Stomach (tissue), 9 donors: ENCODE results near the gene PTPRN. TPM values are rescaled to one million over a fixed set of nuclear protein-coding genes. Genes with fewer than 3 reads are reported as not detected.
A peak's percentile ranks its signal among the peaks of the same experiment; 100 is the strongest.

Experiments used
- DNase-seq, 2 donors: peaks; one replicate each; pipeline versions ENCODE4 v3.0.0 to v3.0.0-alpha.2; 2013 to 2019
- H3K27ac ChIP-seq, 5 donors: fragments of 200-600 bp in 4 of 5; sonication (generic) in 4 of 5; one replicate each; pipeline ENCODE4 v1.5.1; 2013 to 2019; ENCODE audit warnings: mild to moderate bottlenecking in 1 of 5, moderate library complexity in 1 of 5
- H3K27me3 ChIP-seq, 3 donors: fragments of 200-600 bp; sonication (generic); one replicate each; pipeline ENCODE4 v1.5.1; 2017 to 2019; ENCODE audit warnings: mixed run types in 1 of 3
- H3K36me3 ChIP-seq, 4 donors: fragments of 200-600 bp; sonication (generic); 1 replicate in 3 of 4; 2 replicates in 1 of 4; pipeline ENCODE4 v1.5.1; 2016 to 2019
- H3K4me1 ChIP-seq, 4 donors: fragments of 200-600 bp; sonication (generic); one replicate each; pipeline ENCODE4 v1.5.1; 2016 to 2019
- H3K4me3 ChIP-seq, 4 donors: fragments of 200-600 bp; sonication (generic) in 3 of 4; one replicate each; pipeline ENCODE4 v1.5.1; 2016 to 2019; ENCODE audit warnings: mild to moderate bottlenecking in 1 of 4
- H3K9me3 ChIP-seq, 4 donors: fragments of 200-600 bp; sonication (generic); one replicate each; pipeline ENCODE4 v1.5.1; 2016 to 2019
- EP300 ChIP-seq: sonication (generic); formaldehyde crosslinking; IDR thresholded peaks from one replicate; pipeline ENCODE4 v1.6.1; 2017; ENCODE audit warnings: antibody characterized with exemption
- POLR2A ChIP-seq, 4 donors: fragments of 450-650 bp; IDR thresholded peaks; one replicate each; pipeline ENCODE4 v1.6.1; 2016; ENCODE audit warnings: antibody characterized with exemption in 4 of 4, control low read depth in 2 of 4, mild to moderate bottlenecking in 1 of 4, moderate library complexity in 1 of 4
- POLR2AphosphoS5 ChIP-seq, 3 donors: sonication (generic); formaldehyde crosslinking; IDR thresholded peaks; one replicate each; pipeline ENCODE4 v1.6.1; 2016; ENCODE audit warnings: antibody characterized with exemption in 3 of 3
- WGBS, 5 donors: extraction: QIAGEN DNeasy Blood & Tissue Kit in 3 of 5; methylation state at CpG; one replicate each; pipeline versions ENCODE4 v1.1.5 to v1.1.7; 2013 to 2018; 5-methylcytosine and 5-hydroxymethylcytosine counted together
- intact Hi-C: fragments of 100-400 bp; cut with DNase I; formaldehyde crosslinking; loops from one replicate; pipeline ENCODE4 v1.15.1; 2023; ENCODE audit warnings: low total_unique reads
- polyA plus RNA-seq, 3 donors: library from polyadenylated mRNA; stranded (reverse); fragments of 200-250 nt; gene quantifications; one replicate each; pipeline ENCODE4 v1.2.3, GENCODE V29; 2013
- total RNA-seq, 5 donors: library from RNA; depleted of rRNA; stranded (reverse); fragments of >200 nt; gene quantifications; one replicate each; pipeline versions ENCODE4 v1.1.0 to v1.2.3, GENCODE V29; 2014 to 2016
- TF ChIP-seq, protein P1 (sequence below), 7 experiments: fragments of 450-650 bp in 4 of 7; fragments of 200-600 bp in 3 of 7; sonication (generic) in 3 of 7; IDR thresholded peaks; one replicate each; pipeline ENCODE4 v1.5.1; 2016 to 2019; ENCODE audit warnings: antibody characterized with exemption in 7 of 7, control low read depth in 2 of 7, mild to moderate bottlenecking in 1 of 7
- donor health status: healthy with polysubstance abuse.
- donor health status: Bipolar disorder and iron deficiency.
- donor health status: healthy.

The PTPRN gene
- total and polyA plus RNA-seq, 8 donors, result 1.1 to 11.3 (median 3.6) TPM; not detected in 1

DNA sequence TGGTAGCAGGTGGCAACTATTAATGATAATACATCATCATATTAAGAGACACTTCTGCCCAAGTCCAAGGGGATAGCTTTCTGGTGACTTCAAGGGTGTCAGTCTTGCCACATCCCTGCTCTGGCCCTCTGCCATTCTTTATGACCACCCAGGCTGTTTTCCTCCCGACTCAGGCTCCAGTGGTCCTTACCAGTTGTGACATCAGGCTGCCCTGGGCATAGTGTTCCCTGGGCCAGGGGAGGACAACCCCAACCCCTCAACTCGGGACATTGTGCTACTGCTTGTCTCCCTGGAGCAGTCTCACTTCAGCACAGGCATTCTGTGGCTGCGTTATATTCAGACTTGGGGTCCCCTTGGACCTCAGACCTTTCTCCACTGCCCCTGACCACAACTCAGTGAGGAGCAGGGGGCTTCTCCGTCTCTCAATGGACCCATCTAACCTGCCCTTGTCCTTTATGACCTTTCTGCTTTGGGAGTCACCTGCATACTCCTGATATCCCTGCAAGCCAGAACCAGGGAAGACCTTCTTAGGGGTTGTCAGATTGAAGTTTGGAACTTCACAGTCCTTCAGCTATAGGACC, 17.2 kb downstream of the PTPRN start:
- no peak overlapping the region for H3K27ac ChIP-seq
- no peaks in the 10 kb centered on the region for H3K27me3 ChIP-seq
- no peaks in the 10 kb centered on the region for H3K36me3 ChIP-seq
- TF ChIP-seq, protein P1, sequence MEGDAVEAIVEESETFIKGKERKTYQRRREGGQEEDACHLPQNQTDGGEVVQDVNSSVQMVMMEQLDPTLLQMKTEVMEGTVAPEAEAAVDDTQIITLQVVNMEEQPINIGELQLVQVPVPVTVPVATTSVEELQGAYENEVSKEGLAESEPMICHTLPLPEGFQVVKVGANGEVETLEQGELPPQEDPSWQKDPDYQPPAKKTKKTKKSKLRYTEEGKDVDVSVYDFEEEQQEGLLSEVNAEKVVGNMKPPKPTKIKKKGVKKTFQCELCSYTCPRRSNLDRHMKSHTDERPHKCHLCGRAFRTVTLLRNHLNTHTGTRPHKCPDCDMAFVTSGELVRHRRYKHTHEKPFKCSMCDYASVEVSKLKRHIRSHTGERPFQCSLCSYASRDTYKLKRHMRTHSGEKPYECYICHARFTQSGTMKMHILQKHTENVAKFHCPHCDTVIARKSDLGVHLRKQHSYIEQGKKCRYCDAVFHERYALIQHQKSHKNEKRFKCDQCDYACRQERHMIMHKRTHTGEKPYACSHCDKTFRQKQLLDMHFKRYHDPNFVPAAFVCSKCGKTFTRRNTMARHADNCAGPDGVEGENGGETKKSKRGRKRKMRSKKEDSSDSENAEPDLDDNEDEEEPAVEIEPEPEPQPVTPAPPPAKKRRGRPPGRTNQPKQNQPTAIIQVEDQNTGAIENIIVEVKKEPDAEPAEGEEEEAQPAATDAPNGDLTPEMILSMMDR (IDR thresholded peaks at IDR 0.05), result no peak
- TF ChIP-seq POLR2A (IDR thresholded peaks at IDR 0.05) (no peak), EP300 (no peak), POLR2AphosphoS5 (IDR thresholded peaks at IDR 0.05) (no peak)
- intact Hi-C loops, result no loop called here
- no peaks in the 10 kb centered on the region for H3K9me3 ChIP-seq
- WGBS, 5 donors, result 65 to 85% (median 80%) methylated on average over 4 of the region's 4 CpGs
- H3K4me3 ChIP-seq, result no peak overlapping the region
- no peak for DNase-seq
- peaks cover 4 to 32% (median 24%) of the 10 kb centered on the region in 4 donors for H3K4me1 ChIP-seq

GRCh38 chr2:219291394-219291793, 17.8 kb downstream of the PTPRN start:
- DNase-seq, result no peak
- Histone ChIP-seq H3K36me3 (peaks cover 0 to 5% (median 0%) of the 10 kb centered on the region in 4 donors), H3K27me3 (no peaks in the 10 kb centered on the region), H3K9me3 (no peaks in the 10 kb centered on the region), H3K27ac (no peak overlapping the region), H3K4me3 (no peak overlapping the region), H3K4me1 (peaks cover 4 to 35% (median 25%) of the 10 kb centered on the region in 4 donors)
- WGBS, 5 donors, result 74 to 86% (median 84%) methylated on average over 6 to 7 of the region's 7 CpGs
- TF ChIP-seq POLR2AphosphoS5 (IDR thresholded peaks at IDR 0.05) (no peak), POLR2A (IDR thresholded peaks at IDR 0.05) (no peak), EP300 (no peak)
- TF ChIP-seq, protein P1 (IDR thresholded peaks at IDR 0.05), result no peak
- intact Hi-C loops, result no loop called here

- peaks cover 4 to 43% (median 29%) of the 10 kb centered on the region in 4 donors for H3K4me1 ChIP-seq
- no peaks in the 10 kb centered on the region for H3K27me3 ChIP-seq
- peak overlapping the region in 4 of 5 donors; percentile 29 to 70 (median 58) for H3K27ac ChIP-seq
- no peak overlapping the region for H3K4me3 ChIP-seq
- no peak for DNase-seq
- intact Hi-C loops, result no loop called here
- TF ChIP-seq POLR2AphosphoS5 (IDR thresholded peaks at IDR 0.05) (no peak), POLR2A (IDR thresholded peaks at IDR 0.05) (no peak), EP300 (no peak)
- TF ChIP-seq, protein P1 (IDR thresholded peaks at IDR 0.05), result no peak
- H3K36me3 ChIP-seq, result peaks cover 2 to 14% (median 7%) of the 10 kb centered on the region in 4 donors
- H3K9me3 ChIP-seq, result no peaks in the 10 kb centered on the region
- WGBS, 5 donors, result 86 to 91% (median 88%) methylated on average over 12 to 16 of the region's 16 CpGs
Measured at GRCh38 chr2:219290381-219291171, 18.6 kb downstream of the PTPRN start.

DNA sequence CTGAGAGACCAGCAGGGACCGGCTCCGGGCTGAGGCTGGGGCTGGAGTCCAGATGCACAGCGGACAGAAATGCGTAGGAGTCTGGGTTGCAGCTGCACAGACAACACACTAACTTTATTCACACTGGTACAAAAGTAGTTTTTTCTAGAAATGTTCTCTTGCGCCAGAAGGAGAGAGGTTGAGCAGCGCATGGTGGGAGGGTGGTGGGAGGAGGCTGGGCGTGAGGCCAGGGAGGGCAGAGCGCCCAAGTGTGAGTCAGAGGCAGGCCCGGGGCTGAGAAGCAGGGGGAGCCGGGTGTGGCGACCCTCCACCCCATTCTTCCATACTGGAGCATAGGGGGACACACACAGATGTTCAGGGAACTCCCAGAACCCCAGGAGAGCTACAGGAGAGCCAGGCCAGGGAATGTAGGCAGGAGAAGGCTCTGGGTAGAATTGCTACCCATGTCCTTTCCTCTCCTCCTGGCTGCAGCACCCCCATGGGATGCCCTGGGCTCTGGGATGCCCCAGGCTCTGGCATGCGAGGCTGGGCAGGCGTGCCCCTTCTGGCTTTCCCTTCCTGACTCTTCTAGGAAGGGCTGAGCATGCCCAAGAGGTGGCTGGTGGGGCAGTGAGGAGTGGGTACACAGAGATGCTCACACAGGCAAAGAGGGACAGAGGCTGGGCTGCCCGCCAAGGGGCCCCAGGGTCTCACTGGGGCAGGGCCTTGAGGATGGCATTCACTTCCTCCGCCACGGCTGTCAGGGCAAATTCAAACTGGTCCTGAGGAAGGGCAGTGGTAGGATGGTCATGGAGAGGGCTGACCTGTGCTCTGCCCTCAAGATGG, 19.5 kb downstream of the PTPRN start:
- Histone ChIP-seq H3K27me3 (no peaks in the 10 kb centered on the region), H3K4me3 (no peak overlapping the region), H3K4me1 (peaks cover 4 to 45% (median 28%) of the 10 kb centered on the region in 4 donors), H3K9me3 (no peaks in the 10 kb centered on the region), H3K36me3 (peaks cover 10 to 22% (median 15%) of the 10 kb centered on the region in 4 donors), H3K27ac (peak overlapping the region in 4 of 5 donors; percentile 29 to 70 (median 58))
- 28 to 41% (median 40%) methylated on average over 14 to 16 of the region's 16 CpGs for WGBS, 5 donors
- peak in 1 of 2 donors; percentile 94 for DNase-seq
- TF ChIP-seq POLR2AphosphoS5 (IDR thresholded peaks at IDR 0.05) (peak in 2 of 3 donors; percentile 24 to 35), EP300 (no peak), POLR2A (IDR thresholded peaks at IDR 0.05) (no peak)
- TF ChIP-seq, protein P1 (IDR thresholded peaks at IDR 0.05), result no peak
- intact Hi-C loops, result loop anchor here (10.0 kb wide), 1 partner anchor 65 kb away; the partner anchor contains the start of genes ANKZF1 and ATG9A
